ENCODE measurements around the gene SCRN1. TPM values are rescaled to one million over a fixed set of nuclear protein-coding genes. Genes with fewer than 3 reads are reported as not detected.

Gene SCRN1
- total and polyA plus RNA-seq, 2 of the 4 experiments (the other 2 are of a cell fraction): 57.1 to 124 TPM

- no peak overlapping the region for H3K18ac ChIP-seq (ENCODE audit: low read depth, low read length)
- H2BK20ac ChIP-seq (ENCODE audit: low read depth, low read length): no peak overlapping the region
- no peak overlapping the region for H3K4ac ChIP-seq (ENCODE audit: low read depth, low read length)
- H2BK15ac ChIP-seq (ENCODE audit: low read depth, low read length): no peak overlapping the region
- H4K5ac ChIP-seq (ENCODE audit: low read depth, low read length): no peak overlapping the region
- dilution Hi-C loops (cut with HindIII; ENCODE audit: low sequenced_read_pairs, unreplicated experiment): no loop called here
- no peaks in the 10 kb centered on the region for H3K9me3 ChIP-seq (ENCODE audit: control insufficient read depth, insufficient read depth, low read length)
- no peaks in the 10 kb centered on the region for H3K79me1 ChIP-seq (ENCODE audit: low read depth in 1 of 2, low read length in 2 of 2)
- no peak overlapping the region for H2AFZ ChIP-seq (replicated peaks; ENCODE audit: low read length, poor library complexity)
- no CpG with 5 or more reads among the region's 3 CpGs for WGBS, 2 experiments (ENCODE audit: extremely low coverage in 2 of 2, insufficient read length in 1 of 2)
- BruUV-seq (replicated peaks): no TSS peak
- ChIA-PET POLR2A (ENCODE audit: unreplicated experiment) (no interaction called here), CTCF (no interaction called here)
- H4K91ac ChIP-seq (ENCODE audit: insufficient read depth, low read depth, low read length): no peak overlapping the region
- no peak overlapping the region for H3K9ac ChIP-seq (ENCODE audit: low read depth, low read length)
- H4K20me1 ChIP-seq (ENCODE audit: insufficient read depth, low read length): no peaks in the 10 kb centered on the region
- H3K14ac ChIP-seq (replicated peaks; ENCODE audit: low read depth, low read length): no peak overlapping the region
- H3K56ac ChIP-seq (ENCODE audit: extremely low read depth, insufficient read depth, low read length): no peak overlapping the region
- no peak overlapping the region for H3K4me3 ChIP-seq (ENCODE audit: insufficient read depth, low read depth, low read length)
- intact Hi-C loops (cut with micrococcal nuclease): no loop called here
- no peak for TF ChIP-seq NFE2L2 (IDR thresholded peaks at IDR 0.05; ENCODE audit: low read depth, low read length)
- TF ChIP-seq CTCF (conservative IDR thresholded peaks at IDR 0.05; ENCODE audit: low read depth, low read length): no peak
- no peak for TF ChIP-seq MXI1 (IDR thresholded peaks at IDR 0.05; ENCODE audit: borderline replicate concordance, low read depth, low read length)
- no peak for TF ChIP-seq MAFK (IDR thresholded peaks at IDR 0.05; ENCODE audit: low read depth, low read length)
- TF ChIP-seq RAD21 (IDR thresholded peaks at IDR 0.05; ENCODE audit: low read length): no peak
- no peak for TF ChIP-seq CEBPB (IDR thresholded peaks at IDR 0.05; ENCODE audit: low read depth, low read length)
- no peak overlapping the region for H2BK5ac ChIP-seq (ENCODE audit: low read depth, low read length, poor library complexity, severe bottlenecking)
- H3K23ac ChIP-seq (ENCODE audit: low read depth, low read length): no peak overlapping the region
- H2BK120ac ChIP-seq (ENCODE audit: low read depth, low read length): no peak overlapping the region
- H3K36me3 ChIP-seq (ENCODE audit: control insufficient read depth, insufficient read depth, low read length): no peaks in the 10 kb centered on the region
- H3K9me1 ChIP-seq (ENCODE audit: insufficient read depth, low read length): no peaks in the 10 kb centered on the region
- no peak for DNase-seq
- no peaks in the 10 kb centered on the region for H3K27me3 ChIP-seq (ENCODE audit: control insufficient read depth, insufficient read depth, low read length)
- H3K4me1 ChIP-seq (ENCODE audit: control insufficient read depth, insufficient read depth, low read length): peaks cover 2% of the 10 kb centered on the region; the same call in 1 of the 2 replicates
- in situ Hi-C loops (cut with MboI; ENCODE audit: low sequenced_read_pairs): no loop called here
- H2AK9ac ChIP-seq (replicated peaks; ENCODE audit: low read depth, low read length, poor library complexity): no peak overlapping the region
- no peak overlapping the region for H3K27ac ChIP-seq (ENCODE audit: insufficient read depth, low read length)
- no peak for ATAC-seq (ENCODE audit: low read depth)
- H4K8ac ChIP-seq (ENCODE audit: low read depth in 2 of 2, low read length in 2 of 2): no peak overlapping the region
- H2AK5ac ChIP-seq (ENCODE audit: low read depth, low read length): no peak overlapping the region
- no peak overlapping the region for H3K4me2 ChIP-seq (ENCODE audit: low read depth, low read length)
Measured at GRCh38 chr7:30005464-30005863, 15.9 kb upstream of the SCRN1 start.

Measured in IMR-90 (cell line).